ENCODE results near the gene THUMPD3. TPM values are rescaled to one million over a fixed set of nuclear protein-coding genes. Genes with fewer than 3 reads are reported as not detected.

THUMPD3 gene
- total and polyA plus RNA-seq, 2 donors from 2014 or later, result 31.9 to 44.1 TPM

GRCh38 chr3:9405756-9406155 is 42.9 kb downstream of the THUMPD3 start:
- TF ChIP-seq CTCF (IDR thresholded peaks at IDR 0.05; ENCODE audit: borderline replicate concordance, extremely low read depth, insufficient read depth), result no peak
- Histone ChIP-seq H3K9ac (ENCODE audit: low read length in 3 of 3) (no peak overlapping the region), H3K4me3 (ENCODE audit: low read length in 3 of 3) (peak overlapping the region in 2 of 3 donors; percentile 4 to 35), H3K27me3 (ENCODE audit: control insufficient read depth, insufficient read depth, low read length) (no peaks in the 10 kb centered on the region), H3K36me3 (ENCODE audit: control insufficient read depth in 2 of 3, insufficient read depth in 3 of 3, low read length in 3 of 3) (no peaks in the 10 kb centered on the region), H3K9me3 (ENCODE audit: control insufficient read depth in 2 of 3, insufficient read depth in 1 of 3, low read length in 3 of 3) (no peaks in the 10 kb centered on the region), H3K27ac (ENCODE audit: low read depth in 2 of 2, low read length in 2 of 2) (peak overlapping the region in 1 of 2 donors; percentile 59), H3K4me1 (ENCODE audit: control insufficient read depth in 2 of 3, insufficient read depth in 2 of 3, low read depth in 1 of 3, low read length in 3 of 3) (peaks cover 10 to 42% (median 31%) of the 10 kb centered on the region in 3 donors)
- intact Hi-C loops (cut with DNase I), result no loop called here
- DNase-seq, result peak in 2 of 5 donors; percentile 27 to 36
- FAIRE-seq, result no peak

GRCh38 chr3:9406856-9407626 is 44.2 kb downstream of the THUMPD3 start:
- TF ChIP-seq CTCF (IDR thresholded peaks at IDR 0.05; ENCODE audit: borderline replicate concordance, extremely low read depth, insufficient read depth), result no peak
- intact Hi-C loops (cut with DNase I), result no loop called here
- Histone ChIP-seq H3K9ac (ENCODE audit: low read length in 3 of 3) (no peak overlapping the region), H3K27me3 (ENCODE audit: control insufficient read depth, insufficient read depth, low read length) (no peaks in the 10 kb centered on the region), H3K27ac (ENCODE audit: low read depth in 2 of 2, low read length in 2 of 2) (peak overlapping the region; percentile 26 to 32), H3K9me3 (ENCODE audit: control insufficient read depth in 2 of 3, insufficient read depth in 1 of 3, low read length in 3 of 3) (no peaks in the 10 kb centered on the region), H3K4me1 (ENCODE audit: control insufficient read depth in 2 of 3, insufficient read depth in 2 of 3, low read depth in 1 of 3, low read length in 3 of 3) (peaks cover 8 to 38% (median 30%) of the 10 kb centered on the region in 3 donors), H3K36me3 (ENCODE audit: control insufficient read depth in 2 of 3, insufficient read depth in 3 of 3, low read length in 3 of 3) (no peaks in the 10 kb centered on the region), H3K4me3 (ENCODE audit: low read length in 3 of 3) (no peak overlapping the region)
- DNase-seq (no peak), FAIRE-seq (no peak)

GRCh38 chr3:9408061-9408460 is 45.2 kb downstream of the THUMPD3 start:
- Histone ChIP-seq H3K36me3 (ENCODE audit: control insufficient read depth in 2 of 3, insufficient read depth in 3 of 3, low read length in 3 of 3) (no peaks in the 10 kb centered on the region), H3K27ac (ENCODE audit: low read depth in 2 of 2, low read length in 2 of 2) (no peak overlapping the region), H3K27me3 (ENCODE audit: control insufficient read depth, insufficient read depth, low read length) (no peaks in the 10 kb centered on the region), H3K9ac (ENCODE audit: low read length in 3 of 3) (no peak overlapping the region), H3K4me3 (ENCODE audit: low read length in 3 of 3) (no peak overlapping the region), H3K4me1 (ENCODE audit: control insufficient read depth in 2 of 3, insufficient read depth in 2 of 3, low read depth in 1 of 3, low read length in 3 of 3) (peaks cover under 1 to 28% (median 23%) of the 10 kb centered on the region in 3 donors), H3K9me3 (ENCODE audit: control insufficient read depth in 2 of 3, insufficient read depth in 1 of 3, low read length in 3 of 3) (no peaks in the 10 kb centered on the region)
- FAIRE-seq (no peak), DNase-seq (no peak)
- TF ChIP-seq CTCF (IDR thresholded peaks at IDR 0.05; ENCODE audit: borderline replicate concordance, extremely low read depth, insufficient read depth), result no peak
- intact Hi-C loops (cut with DNase I), result no loop called here
